ENCODE measurements around the gene MPPED2. TPM values are rescaled to one million over a fixed set of nuclear protein-coding genes. Genes with fewer than 3 reads are reported as not detected.

MPPED2 gene
- total RNA-seq, 1 experiment from 2014 or later, result not detected

GRCh38 chr11:30510750-30511149 is 75.4 kb downstream of the MPPED2 start:
- Histone ChIP-seq H3K4me2 (ENCODE audit: low read length) (no peak overlapping the region), H2AFZ (ENCODE audit: low read depth, low read length, poor library complexity, severe bottlenecking) (no peak overlapping the region), H4K20me1 (ENCODE audit: insufficient read depth) (no peaks in the 10 kb centered on the region), H3K4me1 (ENCODE audit: control insufficient read depth in 1 of 2, insufficient read depth in 2 of 2, low read length in 2 of 2) (no peaks in the 10 kb centered on the region), H3K9me3 (ENCODE audit: control insufficient read depth in 1 of 2, insufficient read depth in 1 of 2, low read depth in 1 of 2, low read length in 2 of 2) (no peaks in the 10 kb centered on the region), H3K9me2 (ENCODE audit: insufficient read depth) (no peaks in the 10 kb centered on the region), H3K9ac (ENCODE audit: low read length) (no peak overlapping the region), H3K27ac (ENCODE audit: low read depth, low read length) (no peak overlapping the region), H3K4me3 (replicated peaks in 1 of 2; ENCODE audit: low read depth in 1 of 2, low read length in 2 of 2) (no peak overlapping the region), H3K79me2 (ENCODE audit: insufficient read depth, low read length) (no peaks in the 10 kb centered on the region), H3K36me3 (ENCODE audit: control insufficient read depth in 1 of 2, insufficient read depth in 2 of 2, low read length in 2 of 2) (no peaks in the 10 kb centered on the region), H3K27me3 (ENCODE audit: insufficient read depth, low read length) (peaks cover 34% of the 10 kb centered on the region; the same call in 1 of the 2 replicates)
- intact Hi-C loops (cut with micrococcal nuclease), result no loop called here
- TF ChIP-seq FOSL1 (IDR thresholded peaks at IDR 0.05; ENCODE audit: low read depth) (no peak), SP1 (IDR thresholded peaks at IDR 0.05; ENCODE audit: low read depth) (no peak), EZH2phosphoT487 (IDR thresholded peaks at IDR 0.05; ENCODE audit: borderline replicate concordance) (no peak), ATF3 (IDR thresholded peaks at IDR 0.05) (no peak), ELF1 (IDR thresholded peaks at IDR 0.05; ENCODE audit: borderline replicate concordance, low read depth) (no peak), CBX3 (IDR thresholded peaks at IDR 0.05; ENCODE audit: low read depth) (no peak), TCF7L2 (IDR thresholded peaks at IDR 0.05; ENCODE audit: borderline replicate concordance, extremely low read depth, insufficient read depth, insufficient read length) (no peak), ZBTB33 (IDR thresholded peaks at IDR 0.05; ENCODE audit: extremely low read depth, insufficient replicate concordance, low read length) (no peak), SRF (IDR thresholded peaks at IDR 0.05; ENCODE audit: low read depth) (no peak), MAX (IDR thresholded peaks at IDR 0.05) (no peak), EGR1 (IDR thresholded peaks at IDR 0.05; ENCODE audit: low read depth) (no peak), YY1 (IDR thresholded peaks at IDR 0.05; ENCODE audit: extremely low read depth, insufficient replicate concordance, low read depth, low read length) (no peak), CEBPB (IDR thresholded peaks at IDR 0.05; ENCODE audit: low read depth) (no peak), EZH2 (IDR thresholded peaks at IDR 0.05) (no peak), CTCF (IDR thresholded peaks at IDR 0.05 in 2 of 3, conservative IDR thresholded peaks at IDR 0.05 in 1 of 3; ENCODE audit: borderline replicate concordance in 1 of 3, insufficient read depth in 1 of 3, low read depth in 2 of 3, low read length in 2 of 3) (no peak), RAD21 (IDR thresholded peaks at IDR 0.05; ENCODE audit: low read depth) (no peak), ZFX (IDR thresholded peaks at IDR 0.05) (no peak)
- no peak for ATAC-seq
- RAD21 ChIA-PET (ENCODE audit: low non-redundant PET in 1 of 2, low total read pairs in 2 of 2, uncharacterized antibody in 2 of 2, unreplicated experiment in 2 of 2), result no interaction called here
- POLR2A ChIA-PET, result no interaction called here
- CTCF ChIA-PET, result no interaction called here
- BruUV-seq (replicated peaks), result no TSS peak
- DNase-seq (ENCODE audit: low read depth, low spot score), result no peak
